Type B pancreatic cell (in vitro differentiated cells): ENCODE data around the gene DIPK1B. TPM values are rescaled to one million over a fixed set of nuclear protein-coding genes. Genes with fewer than 3 reads are reported as not detected.

Experiments
- DNase-seq: peaks from one replicate; pipeline ENCODE4 v3.0.0; 2021; ENCODE audit warnings: mixed read lengths; ENCODE audit not compliant: unreplicated experiment; ENCODE audit errors: extremely low spot score
- H3K27ac Mint-ChIP-seq: 2 replicates; pipeline ENCODE4 v1.8.0; 2021; ENCODE audit warnings: mild to moderate bottlenecking, mixed read lengths
- H3K27me3 Mint-ChIP-seq: 2 replicates; pipeline ENCODE4 v1.8.0; 2021; ENCODE audit warnings: mixed read lengths
- H3K36me3 Mint-ChIP-seq: 2 replicates; pipeline ENCODE4 v1.8.0; 2021; ENCODE audit warnings: mixed read lengths
- H3K4me1 Mint-ChIP-seq: one replicate; pipeline ENCODE4 v1.8.0; 2021; ENCODE audit warnings: mixed read lengths; ENCODE audit not compliant: unreplicated experiment
- H3K4me3 Mint-ChIP-seq: 2 replicates; pipeline ENCODE4 v1.8.0; 2021; ENCODE audit warnings: mild to moderate bottlenecking, mixed read lengths
- H3K9me3 Mint-ChIP-seq: 2 replicates; pipeline ENCODE4 v1.8.0; 2021; ENCODE audit warnings: mixed read lengths
- CTCF ChIP-seq: fragments of 200-600 bp; sonication (generic); conservative IDR thresholded peaks from 2 replicates; pipeline ENCODE4 v1.5.0; 2021; ENCODE audit warnings: antibody characterized with exemption, mild to moderate bottlenecking
- total RNA-seq: library from RNA; stranded (reverse); gene quantifications from 2 replicates; pipeline ENCODE4 v1.2.1, GENCODE V29; 2021; ENCODE audit warnings: low replicate concordance

Gene DIPK1B
- total RNA-seq, 1 donor from 2014 or later, result 48.7 TPM

- TF ChIP-seq CTCF, result no peak
- no peaks in the 10 kb centered on the region for H3K9me3 Mint-ChIP-seq
- H3K27ac Mint-ChIP-seq, result no peak overlapping the region
Observed at GRCh38 chr9:136746621-136747020, 34.2 kb downstream of the DIPK1B start.

GRCh38 chr9:136747161-136748060, 35.0 kb downstream of the DIPK1B start:
- TF ChIP-seq CTCF, result no peak
- peaks cover 7% of the 10 kb centered on the region for H3K27me3 Mint-ChIP-seq
- H3K36me3 Mint-ChIP-seq, result no peaks in the 10 kb centered on the region
- no peaks in the 10 kb centered on the region for H3K4me1 Mint-ChIP-seq
- H3K27ac Mint-ChIP-seq, result no peak overlapping the region
- no peak overlapping the region for H3K4me3 Mint-ChIP-seq
- H3K9me3 Mint-ChIP-seq, result peaks cover 3% of the 10 kb centered on the region
- DNase-seq, result no peak

More at GRCh38 chr9:136746621-136747020, 34.2 kb downstream of the DIPK1B start:
- H3K4me1 Mint-ChIP-seq, result no peaks in the 10 kb centered on the region
- no peak overlapping the region for H3K4me3 Mint-ChIP-seq
- H3K36me3 Mint-ChIP-seq, result no peaks in the 10 kb centered on the region
- DNase-seq, result no peak
- peaks cover under 1% of the 10 kb centered on the region for H3K27me3 Mint-ChIP-seq

- H3K27ac Mint-ChIP-seq, result no peak within 1 kb of the TSS
- TF ChIP-seq CTCF, result no peak
- H3K9me3 Mint-ChIP-seq, result peaks cover 8% of the 10 kb centered on the region
- H3K4me3 Mint-ChIP-seq, result no peak within 1 kb of the TSS
- H3K36me3 Mint-ChIP-seq, result no peaks in the 10 kb centered on the region
- H3K4me1 Mint-ChIP-seq, result no peaks in the 10 kb centered on the region
- peaks cover 12% of the 10 kb centered on the region for H3K27me3 Mint-ChIP-seq
- no peak for DNase-seq
Observed at GRCh38 chr9:136748201-136748600, 35.8 kb downstream of the DIPK1B start, which contains the start of gene LCN6. Gene LCN6 (minus strand): TSS chr9:136748525. CDS start chr9:136748483, 42 bp downstream.

GRCh38 chr9:136748666-136749611, 36.6 kb downstream of the DIPK1B start:
- no peaks in the 10 kb centered on the region for H3K4me1 Mint-ChIP-seq
- DNase-seq, result no peak
- peaks cover 12% of the 10 kb centered on the region for H3K27me3 Mint-ChIP-seq
- no peaks in the 10 kb centered on the region for H3K36me3 Mint-ChIP-seq
- H3K27ac Mint-ChIP-seq, result no peak overlapping the region
- H3K9me3 Mint-ChIP-seq, result peaks cover 8% of the 10 kb centered on the region
- no peak for TF ChIP-seq CTCF
- no peak overlapping the region for H3K4me3 Mint-ChIP-seq

GRCh38 chr9:136750526-136750925, 38.2 kb downstream of the DIPK1B start:
- no peaks in the 10 kb centered on the region for H3K36me3 Mint-ChIP-seq
- H3K9me3 Mint-ChIP-seq, result peaks cover 8% of the 10 kb centered on the region
- H3K27ac Mint-ChIP-seq, result no peak overlapping the region
- TF ChIP-seq CTCF, result no peak
- no peak overlapping the region for H3K4me3 Mint-ChIP-seq
- no peak for DNase-seq
- peaks cover 12% of the 10 kb centered on the region for H3K27me3 Mint-ChIP-seq
- H3K4me1 Mint-ChIP-seq, result no peaks in the 10 kb centered on the region
